ENCODE results near the gene TP73. TPM values are rescaled to one million over a fixed set of nuclear protein-coding genes. Genes with fewer than 3 reads are reported as not detected.

TP73 gene
- total RNA-seq, 1 experiment from 2014 or later: 0.82 TPM

GRCh38 chr1:3638027-3638426 is 14.3 kb upstream of the TP73 start:
- TF ChIP-seq CTCF (IDR thresholded peaks at IDR 0.05; ENCODE audit: unreplicated experiment): no peak
- CTCF ChIA-PET: interaction anchor here (0.9 to 2.3 kb wide), 4 partner anchors 10 to 119 kb away, joined by 3 to 9 read pairs (median 4); no protein-coding TSS in a partner anchor
- Mint-ChIP-seq H3K36me3 (ENCODE audit: insufficient read depth, unreplicated experiment) (peaks cover 24% of the 10 kb centered on the region), H3K27ac (ENCODE audit: low read depth, unreplicated experiment) (no peak overlapping the region), H3K4me1 (ENCODE audit: insufficient read depth, unreplicated experiment) (no peaks in the 10 kb centered on the region), H3K9me3 (ENCODE audit: unreplicated experiment) (no peaks in the 10 kb centered on the region), H3K27me3 (ENCODE audit: insufficient read depth, unreplicated experiment) (no peaks in the 10 kb centered on the region), H3K4me3 (ENCODE audit: unreplicated experiment) (no peak overlapping the region)
- POLR2A ChIA-PET: interaction anchor here (0.6 to 1.5 kb wide), 3 partner anchors 11 to 165 kb away, joined by 3 to 6 read pairs (median 3); partner anchors contain the start of genes TPRG1L and WRAP73
- BruUV-seq (replicated peaks): no TSS peak
- DNase-seq (ENCODE audit: unreplicated experiment): no peak
- intact Hi-C loops (cut with micrococcal nuclease): no loop called here

GRCh38 chr1:3638676-3639075 is 13.6 kb upstream of the TP73 start:
- ChIA-PET POLR2A (interaction anchor here (1.4 kb wide), 1 partner anchor 14 kb away, joined by 3 read pairs; the partner anchor contains the start of gene TPRG1L), CTCF (interaction anchor here (0.7 to 2.3 kb wide), 5 partner anchors 12 to 120 kb away, joined by 3 to 9 read pairs (median 3); no protein-coding TSS in a partner anchor)
- intact Hi-C loops (cut with micrococcal nuclease): no loop called here
- no TSS peak for BruUV-seq (replicated peaks)
- TF ChIP-seq CTCF (IDR thresholded peaks at IDR 0.05; ENCODE audit: unreplicated experiment): no peak
- DNase-seq (ENCODE audit: unreplicated experiment): no peak
- H3K27me3 Mint-ChIP-seq (ENCODE audit: insufficient read depth, unreplicated experiment): no peaks in the 10 kb centered on the region
- peaks cover 27% of the 10 kb centered on the region for H3K36me3 Mint-ChIP-seq (ENCODE audit: insufficient read depth, unreplicated experiment)
- no peaks in the 10 kb centered on the region for H3K9me3 Mint-ChIP-seq (ENCODE audit: unreplicated experiment)
- H3K27ac Mint-ChIP-seq (ENCODE audit: low read depth, unreplicated experiment): no peak overlapping the region
- no peak overlapping the region for H3K4me3 Mint-ChIP-seq (ENCODE audit: unreplicated experiment)
- no peaks in the 10 kb centered on the region for H3K4me1 Mint-ChIP-seq (ENCODE audit: insufficient read depth, unreplicated experiment)

GRCh38 chr1:3639397-3639911 is 12.9 kb upstream of the TP73 start:
- BruUV-seq (replicated peaks): no TSS peak
- Mint-ChIP-seq H3K27me3 (ENCODE audit: insufficient read depth, unreplicated experiment) (no peaks in the 10 kb centered on the region), H3K36me3 (ENCODE audit: insufficient read depth, unreplicated experiment) (peaks cover 27% of the 10 kb centered on the region), H3K9me3 (ENCODE audit: unreplicated experiment) (no peaks in the 10 kb centered on the region), H3K4me1 (ENCODE audit: insufficient read depth, unreplicated experiment) (no peaks in the 10 kb centered on the region), H3K4me3 (ENCODE audit: unreplicated experiment) (no peak overlapping the region), H3K27ac (ENCODE audit: low read depth, unreplicated experiment) (no peak overlapping the region)
- ChIA-PET POLR2A (interaction anchor here (1.1 kb wide), 1 partner anchor 9 kb away, joined by 3 read pairs; no protein-coding TSS in a partner anchor), CTCF (interaction anchor here (0.7 to 1.6 kb wide), 4 partner anchors 13 to 121 kb away, joined by 3 to 4 read pairs (median 3); no protein-coding TSS in a partner anchor)
- intact Hi-C loops (cut with micrococcal nuclease): no loop called here
- DNase-seq (ENCODE audit: unreplicated experiment): no peak
- no peak for TF ChIP-seq CTCF (IDR thresholded peaks at IDR 0.05; ENCODE audit: unreplicated experiment)

- Mint-ChIP-seq H3K4me3 (ENCODE audit: unreplicated experiment) (no peak overlapping the region), H3K9me3 (ENCODE audit: unreplicated experiment) (no peaks in the 10 kb centered on the region), H3K36me3 (ENCODE audit: insufficient read depth, unreplicated experiment) (peaks cover 33% of the 10 kb centered on the region), H3K4me1 (ENCODE audit: insufficient read depth, unreplicated experiment) (no peaks in the 10 kb centered on the region), H3K27ac (ENCODE audit: low read depth, unreplicated experiment) (no peak overlapping the region), H3K27me3 (ENCODE audit: insufficient read depth, unreplicated experiment) (no peaks in the 10 kb centered on the region)
- ChIA-PET POLR2A (interaction anchor here (0.6 to 1.1 kb wide), 2 partner anchors 10 to 12 kb away, joined by 3 read pairs; no protein-coding TSS in a partner anchor), CTCF (interaction anchor here (0.6 kb wide), 1 partner anchor 19 kb away, joined by 3 read pairs; no protein-coding TSS in a partner anchor)
- DNase-seq (ENCODE audit: unreplicated experiment): no peak
- TF ChIP-seq CTCF (IDR thresholded peaks at IDR 0.05; ENCODE audit: unreplicated experiment): no peak
- no TSS peak for BruUV-seq (replicated peaks)
- intact Hi-C loops (cut with micrococcal nuclease): no loop called here
Observed at GRCh38 chr1:3640121-3640837, 12.0 kb upstream of the TP73 start.
